Fibroblast of the aortic adventitia (primary cell): ENCODE measurements around the gene ATG13. TPM values are rescaled to one million over a fixed set of nuclear protein-coding genes. Genes with fewer than 3 reads are reported as not detected.

Experiments
- DNase-seq: peaks from one replicate; pipeline ENCODE4 v3.0.0-alpha.2; 2010; ENCODE audit warnings: low read depth
- H3K4me3 ChIP-seq: 2 replicates; pipeline ENCODE4 v1.5.1; 2011; ENCODE audit warnings: low read depth, mild to moderate bottlenecking, control low read depth, low read length, moderate library complexity
- total RNA-seq: library from RNA; depleted of rRNA; stranded (reverse); fragments of >200 nt; gene quantifications from 2 replicates; pipeline ENCODE4 v1.2.3, GENCODE V29; 2012; ENCODE audit warnings: low replicate concordance
- TF ChIP-seq, protein P1 (sequence below): IDR thresholded peaks from 2 replicates; pipeline ENCODE4 v1.5.1; 2011; ENCODE audit warnings: mild to moderate bottlenecking, low read length, control low read depth, inconsistent platforms; ENCODE audit not compliant: insufficient read depth

The ATG13 gene
- total RNA-seq, 1 donor, result 58.8 TPM

DNA sequence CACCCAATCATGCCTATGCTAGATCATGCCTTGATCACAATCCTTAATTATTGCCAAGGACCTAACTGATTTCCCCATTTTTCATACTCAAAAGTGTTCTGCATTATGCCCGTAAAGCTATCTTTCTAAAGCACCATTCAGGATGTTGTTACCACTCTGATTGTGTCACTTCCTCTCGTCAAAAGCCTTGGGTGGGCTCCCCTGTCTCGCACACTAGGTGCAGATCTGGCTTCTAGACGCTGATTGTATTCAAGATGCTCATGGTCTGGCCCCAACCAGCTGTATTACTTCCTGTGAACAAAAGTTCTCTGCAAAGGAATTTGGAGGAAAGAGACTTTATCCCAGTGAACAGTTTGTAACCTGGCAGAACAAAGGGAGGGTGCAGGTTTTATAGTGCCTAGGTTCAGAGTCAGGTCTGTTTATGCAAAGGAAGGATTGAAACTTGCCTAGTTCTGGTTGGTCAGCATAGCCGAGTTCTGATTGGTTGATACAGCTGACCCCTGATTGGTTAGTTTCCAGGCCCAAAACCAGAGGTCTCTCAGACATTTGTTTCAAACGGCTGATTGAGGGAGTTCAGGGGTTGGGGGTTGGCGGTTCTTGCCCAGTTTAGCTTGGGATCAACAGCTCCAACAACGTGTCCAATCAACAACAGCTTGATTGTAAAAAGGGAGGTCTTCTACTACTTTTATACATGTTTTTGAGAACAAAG lies 25.4 kb downstream of the ATG13 start:
- no peak overlapping the region for H3K4me3 ChIP-seq
- TF ChIP-seq, protein P1, sequence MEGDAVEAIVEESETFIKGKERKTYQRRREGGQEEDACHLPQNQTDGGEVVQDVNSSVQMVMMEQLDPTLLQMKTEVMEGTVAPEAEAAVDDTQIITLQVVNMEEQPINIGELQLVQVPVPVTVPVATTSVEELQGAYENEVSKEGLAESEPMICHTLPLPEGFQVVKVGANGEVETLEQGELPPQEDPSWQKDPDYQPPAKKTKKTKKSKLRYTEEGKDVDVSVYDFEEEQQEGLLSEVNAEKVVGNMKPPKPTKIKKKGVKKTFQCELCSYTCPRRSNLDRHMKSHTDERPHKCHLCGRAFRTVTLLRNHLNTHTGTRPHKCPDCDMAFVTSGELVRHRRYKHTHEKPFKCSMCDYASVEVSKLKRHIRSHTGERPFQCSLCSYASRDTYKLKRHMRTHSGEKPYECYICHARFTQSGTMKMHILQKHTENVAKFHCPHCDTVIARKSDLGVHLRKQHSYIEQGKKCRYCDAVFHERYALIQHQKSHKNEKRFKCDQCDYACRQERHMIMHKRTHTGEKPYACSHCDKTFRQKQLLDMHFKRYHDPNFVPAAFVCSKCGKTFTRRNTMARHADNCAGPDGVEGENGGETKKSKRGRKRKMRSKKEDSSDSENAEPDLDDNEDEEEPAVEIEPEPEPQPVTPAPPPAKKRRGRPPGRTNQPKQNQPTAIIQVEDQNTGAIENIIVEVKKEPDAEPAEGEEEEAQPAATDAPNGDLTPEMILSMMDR, result no peak
- DNase-seq, result no peak

DNA sequence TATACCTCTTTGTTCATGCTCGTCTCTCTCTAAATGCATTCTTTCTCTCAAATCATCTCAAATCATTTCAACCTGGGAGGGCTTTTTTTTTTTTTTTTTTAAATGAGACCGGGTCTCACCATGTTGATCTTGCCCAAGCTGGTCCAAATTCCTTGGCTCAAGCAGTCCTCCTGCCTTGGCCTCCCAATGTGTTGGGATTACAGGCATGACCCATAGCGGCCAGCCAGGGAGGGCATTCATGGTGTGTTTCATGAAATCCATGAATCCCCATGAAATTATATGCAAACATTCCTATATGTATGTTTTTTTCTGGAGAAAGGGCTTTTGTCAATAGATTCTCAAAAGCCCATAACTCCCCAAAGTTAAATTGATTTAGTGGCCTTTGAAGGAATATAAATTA lies 26.2 kb downstream of the ATG13 start:
- H3K4me3 ChIP-seq, result no peak overlapping the region
- DNase-seq, result no peak
- TF ChIP-seq, protein P1, result no peak

DNA sequence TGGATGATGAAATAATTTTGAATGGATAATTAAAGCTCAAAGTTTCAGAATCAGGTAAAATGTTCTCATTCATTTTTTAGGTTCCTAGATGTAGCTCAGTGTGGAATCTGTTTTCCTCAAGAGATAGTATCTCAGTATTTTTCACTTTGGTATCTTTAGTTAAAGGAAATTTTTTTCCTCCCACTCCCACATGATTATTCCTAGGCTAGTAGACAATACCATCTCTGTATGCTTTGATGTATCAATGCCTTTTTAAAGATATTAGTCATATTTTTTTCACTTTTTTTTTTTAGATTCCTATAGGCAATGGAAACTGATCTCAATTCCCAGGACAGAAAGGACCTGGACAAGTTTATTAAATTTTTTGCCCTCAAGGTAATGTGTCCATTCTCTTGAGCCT lies 26.6 kb downstream of the ATG13 start:
- H3K4me3 ChIP-seq, result no peak overlapping the region
- no peak for DNase-seq
- TF ChIP-seq, protein P1, result no peak

DNA sequence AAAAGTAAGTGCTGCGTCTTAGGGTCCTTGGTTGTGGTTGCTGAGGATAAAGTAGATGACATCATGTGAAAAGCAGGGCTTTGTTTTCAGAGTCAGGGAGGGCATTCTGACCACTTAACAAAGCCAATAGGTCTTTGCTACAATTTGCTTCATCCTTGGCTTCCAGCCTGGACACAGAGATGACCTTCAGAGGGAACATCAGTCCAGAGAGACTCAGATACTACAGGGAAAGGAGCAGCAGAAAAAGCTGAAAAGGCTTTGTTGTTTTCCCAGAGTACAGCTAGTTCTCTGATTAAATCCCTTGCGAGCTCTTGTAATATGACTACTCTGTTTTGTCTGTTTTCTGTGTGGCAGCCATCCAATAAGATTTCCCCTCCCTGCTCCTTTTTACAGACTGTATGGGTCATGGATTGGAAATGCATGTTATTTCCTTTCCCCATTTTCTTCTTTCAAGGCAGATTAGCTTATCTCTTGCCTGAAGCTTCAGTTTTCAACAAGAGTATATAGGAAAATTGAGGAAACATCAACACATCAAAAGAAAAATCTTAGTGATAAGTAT lies 31.9 kb downstream of the ATG13 start:
- TF ChIP-seq, protein P1, result no peak
- no peak overlapping the region for H3K4me3 ChIP-seq
- peak; percentile 99 for DNase-seq

DNA sequence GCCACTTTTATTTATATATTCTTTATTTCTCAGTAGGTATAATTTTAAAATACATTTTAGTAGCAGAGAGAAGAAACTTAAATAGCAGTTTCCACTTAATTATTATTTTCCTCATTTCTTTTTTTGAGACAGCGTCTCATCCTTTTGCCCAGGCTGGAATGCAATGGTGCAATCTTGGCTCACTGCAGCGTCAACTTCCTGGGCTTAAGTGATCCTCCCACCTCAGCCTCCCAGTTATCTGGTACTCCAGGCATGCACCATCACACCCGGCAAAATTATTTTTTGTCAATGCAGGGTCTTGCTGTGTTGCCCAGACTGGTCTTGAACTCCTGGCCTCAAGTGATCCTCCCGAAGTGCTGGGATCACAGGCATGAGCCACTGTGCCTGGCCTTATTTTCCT lies 38.3 kb downstream of the ATG13 start:
- no peak for DNase-seq
- TF ChIP-seq, protein P1, result no peak
- no peak overlapping the region for H3K4me3 ChIP-seq

DNA sequence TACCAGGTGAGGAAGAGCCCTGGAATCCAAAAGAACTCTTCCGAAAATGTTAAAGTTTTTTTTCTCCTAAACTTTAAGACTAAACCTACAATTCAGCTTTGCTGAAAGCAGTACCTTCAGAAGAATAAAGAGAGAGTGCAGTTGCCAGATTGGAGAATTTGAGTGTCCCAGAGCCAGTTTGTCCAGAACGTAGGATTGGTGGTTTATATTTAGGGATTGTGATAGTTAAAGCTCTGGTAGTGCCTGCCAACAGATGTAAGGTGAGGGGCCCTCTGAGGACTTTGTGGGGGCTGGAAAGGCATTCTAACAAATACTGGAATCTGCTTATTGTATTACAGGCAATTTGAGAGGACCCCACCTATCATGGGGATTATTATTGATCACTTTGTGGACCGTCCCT lies 39.8 kb downstream of the ATG13 start:
- TF ChIP-seq, protein P1, result no peak
- no peak for DNase-seq
- H3K4me3 ChIP-seq, result no peak overlapping the region
